Liver (tissue), 3 donors: ENCODE measurements around the gene PCTP.

ENCODE experiments used
- FOXA1 ChIP-seq: IDR thresholded peaks from 2 replicates; pipeline ENCODE4 v1.6.1; 2016; ENCODE audit warnings: antibody characterized with exemption
- GABPA ChIP-seq, 2 donors: IDR thresholded peaks in 1 of 2; conservative IDR thresholded peaks in 1 of 2; 2 replicates each; pipeline ENCODE4 v1.6.1; 2016; ENCODE audit warnings: antibody characterized with exemption in 2 of 2, mild to moderate bottlenecking in 1 of 2, moderate library complexity in 1 of 2
- TAF1 ChIP-seq: conservative IDR thresholded peaks from 2 replicates; pipeline ENCODE4 v1.6.1; 2016; ENCODE audit warnings: antibody characterized with exemption, mild to moderate bottlenecking
- TF ChIP-seq, protein P1 (sequence below): fragments of 150-350 bp; IDR thresholded peaks from 2 replicates; pipeline ENCODE4 v1.5.1; 2017; ENCODE audit warnings: improper control_type of control experiment, low read depth, low read length; ENCODE audit not compliant: missing input control
- donor health status: healthy.
- donor health status: healthy.

DNA sequence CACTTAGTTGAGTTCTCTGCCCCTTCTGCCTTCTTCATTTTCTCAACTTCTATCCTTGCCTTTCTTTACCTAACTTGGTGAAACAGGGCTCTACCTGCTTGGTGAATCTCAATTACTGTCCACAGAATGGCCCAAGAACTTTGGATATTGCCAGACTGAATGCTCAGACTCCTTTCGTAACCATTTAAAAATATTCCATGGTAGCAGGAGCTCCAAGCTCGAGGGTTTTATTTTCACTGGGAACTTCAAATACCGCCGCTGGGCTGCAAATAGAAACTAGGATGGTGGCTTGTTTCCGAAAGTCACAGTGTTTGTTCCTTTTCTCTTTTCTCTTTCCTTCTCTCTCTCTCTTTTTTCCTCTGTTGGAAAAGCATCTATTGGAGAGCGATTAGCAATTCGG lies 41.4 kb upstream of the PCTP start:
- TF ChIP-seq TAF1 (no peak), FOXA1 (no peak), GABPA (IDR thresholded peaks at IDR 0.05 in 1 of 2, conservative IDR thresholded peaks at IDR 0.05 in 1 of 2) (no peak)
- TF ChIP-seq, protein P1, sequence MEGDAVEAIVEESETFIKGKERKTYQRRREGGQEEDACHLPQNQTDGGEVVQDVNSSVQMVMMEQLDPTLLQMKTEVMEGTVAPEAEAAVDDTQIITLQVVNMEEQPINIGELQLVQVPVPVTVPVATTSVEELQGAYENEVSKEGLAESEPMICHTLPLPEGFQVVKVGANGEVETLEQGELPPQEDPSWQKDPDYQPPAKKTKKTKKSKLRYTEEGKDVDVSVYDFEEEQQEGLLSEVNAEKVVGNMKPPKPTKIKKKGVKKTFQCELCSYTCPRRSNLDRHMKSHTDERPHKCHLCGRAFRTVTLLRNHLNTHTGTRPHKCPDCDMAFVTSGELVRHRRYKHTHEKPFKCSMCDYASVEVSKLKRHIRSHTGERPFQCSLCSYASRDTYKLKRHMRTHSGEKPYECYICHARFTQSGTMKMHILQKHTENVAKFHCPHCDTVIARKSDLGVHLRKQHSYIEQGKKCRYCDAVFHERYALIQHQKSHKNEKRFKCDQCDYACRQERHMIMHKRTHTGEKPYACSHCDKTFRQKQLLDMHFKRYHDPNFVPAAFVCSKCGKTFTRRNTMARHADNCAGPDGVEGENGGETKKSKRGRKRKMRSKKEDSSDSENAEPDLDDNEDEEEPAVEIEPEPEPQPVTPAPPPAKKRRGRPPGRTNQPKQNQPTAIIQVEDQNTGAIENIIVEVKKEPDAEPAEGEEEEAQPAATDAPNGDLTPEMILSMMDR = no peak
